Smooth muscle cell (in vitro differentiated cells): ENCODE results near the gene GYPA. TPM values are rescaled to one million over a fixed set of nuclear protein-coding genes. Genes with fewer than 3 reads are reported as not detected.
A peak's percentile ranks its signal among the peaks of the same experiment; 100 is the strongest.

Source experiments
- DNase-seq: peaks from one replicate; lab custom pipeline; 2025; ENCODE audit not compliant: unreplicated experiment; lab: John Stamatoyannopoulos, UW
- H2AFZ ChIP-seq: fragments of 200-600 bp; sonication (generic); 2 replicates; pipeline ENCODE4 v1.6.0; 2016; ENCODE audit warnings: antibody characterized with exemption, low read depth, mild to moderate bottlenecking
- H3F3A ChIP-seq: fragments of 200-600 bp; sonication (generic); 2 replicates; pipeline ENCODE4 v1.6.0; 2017; ENCODE audit warnings: antibody characterized with exemption, low read depth
- H3K27ac ChIP-seq: fragments of 200-600 bp; sonication (generic); 2 replicates; pipeline ENCODE4 v1.5.1; 2016; ENCODE audit warnings: low read depth, mild to moderate bottlenecking
- H3K27me3 ChIP-seq: fragments of 200-600 bp; sonication (generic); 2 replicates; pipeline ENCODE4 v1.6.1; 2016; ENCODE audit warnings: low read depth, mild to moderate bottlenecking
- H3K36me3 ChIP-seq: fragments of 200-600 bp; sonication (generic); 2 replicates; pipeline ENCODE4 v1.5.1; 2016; ENCODE audit warnings: low read depth
- H3K4me1 ChIP-seq: fragments of 200-600 bp; sonication (generic); 2 replicates; pipeline ENCODE4 v1.5.1; 2016; ENCODE audit warnings: low read depth
- H3K4me2 ChIP-seq: fragments of 200-600 bp; sonication (generic); 2 replicates; pipeline ENCODE4 v1.6.0; 2016; ENCODE audit warnings: mild to moderate bottlenecking
- H3K4me3 ChIP-seq: fragments of 200-600 bp; sonication (generic); 2 replicates; pipeline ENCODE4 v1.5.1; 2016; ENCODE audit warnings: mild to moderate bottlenecking
- H3K79me2 ChIP-seq: fragments of 200-600 bp; sonication (generic); 2 replicates; pipeline ENCODE4 v1.6.0; 2016; ENCODE audit warnings: low read depth, mild to moderate bottlenecking
- H3K9ac ChIP-seq: fragments of 200-600 bp; sonication (generic); 2 replicates; pipeline ENCODE4 v1.6.0; 2016; ENCODE audit warnings: low read depth
- H3K9me3 ChIP-seq: fragments of 200-600 bp; sonication (generic); replicated peaks from 2 replicates; pipeline ENCODE4 v1.5.1; 2016; ENCODE audit warnings: low read depth
- H4K20me1 ChIP-seq: fragments of 200-600 bp; sonication (generic); 2 replicates; pipeline ENCODE4 v1.6.0; 2016; ENCODE audit warnings: low read depth
- WGBS: methylation state at CpG from one replicate; pipeline ENCODE4 v1.1.7; 2016; ENCODE audit warnings: low lambda C conversion rate; 5-methylcytosine and 5-hydroxymethylcytosine counted together
- polyA plus RNA-seq: library from polyadenylated mRNA; unstranded; fragments of >200 nt; fragmentation: Nextera tagmentation; extraction: Ambion mirVana; gene quantifications from 2 replicates; pipeline ENCODE4 v1.2.1, GENCODE V29; 2016
- total RNA-seq: library from RNA; depleted of rRNA; stranded (reverse); fragments of >200 nt; gene quantifications from 2 replicates; pipeline ENCODE4 v1.2.3, GENCODE V29; 2014
- TF ChIP-seq, protein P1 (sequence below): fragments of 200-600 bp; sonication (generic); IDR thresholded peaks from 2 replicates; pipeline ENCODE4 v1.5.1; 2017; ENCODE audit warnings: borderline replicate concordance, mild to moderate bottlenecking, antibody characterized with exemption; ENCODE audit not compliant: insufficient read depth, poor library complexity, severe bottlenecking

Gene GYPA
- total and polyA plus RNA-seq, 2 experiments from 2014 or later = not detected

DNA sequence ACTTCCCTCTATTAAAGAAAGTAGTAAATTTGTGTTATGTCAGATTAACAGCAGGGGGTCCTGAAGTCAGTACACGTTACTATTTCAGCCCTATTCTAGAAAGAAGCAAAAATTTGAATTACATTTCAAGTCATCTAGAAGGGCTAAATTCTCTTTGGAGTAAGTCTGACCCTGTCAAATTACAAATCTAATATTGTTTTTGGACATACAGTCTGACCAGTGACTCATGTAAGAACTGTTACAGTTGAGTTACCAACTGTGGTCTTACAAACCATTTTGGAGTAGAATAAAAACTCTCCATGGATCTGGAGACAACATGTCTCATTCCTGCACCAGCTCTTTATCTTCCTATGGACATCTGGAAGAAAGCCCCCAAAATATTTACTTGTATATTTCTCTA, 36.0 kb upstream of the GYPA start:
- Histone ChIP-seq H3K9me3 (no peaks in the 10 kb centered on the region), H2AFZ (no peak overlapping the region), H3K79me2 (no peaks in the 10 kb centered on the region), H4K20me1 (no peaks in the 10 kb centered on the region), H3K27ac (no peak overlapping the region), H3K27me3 (peaks cover under 1% of the 10 kb centered on the region), H3K36me3 (no peaks in the 10 kb centered on the region), H3F3A (no peaks in the 10 kb centered on the region), H3K4me1 (peaks cover 8% of the 10 kb centered on the region), H3K9ac (no peak overlapping the region), H3K4me2 (no peak overlapping the region), H3K4me3 (no peak overlapping the region)
- TF ChIP-seq, protein P1, sequence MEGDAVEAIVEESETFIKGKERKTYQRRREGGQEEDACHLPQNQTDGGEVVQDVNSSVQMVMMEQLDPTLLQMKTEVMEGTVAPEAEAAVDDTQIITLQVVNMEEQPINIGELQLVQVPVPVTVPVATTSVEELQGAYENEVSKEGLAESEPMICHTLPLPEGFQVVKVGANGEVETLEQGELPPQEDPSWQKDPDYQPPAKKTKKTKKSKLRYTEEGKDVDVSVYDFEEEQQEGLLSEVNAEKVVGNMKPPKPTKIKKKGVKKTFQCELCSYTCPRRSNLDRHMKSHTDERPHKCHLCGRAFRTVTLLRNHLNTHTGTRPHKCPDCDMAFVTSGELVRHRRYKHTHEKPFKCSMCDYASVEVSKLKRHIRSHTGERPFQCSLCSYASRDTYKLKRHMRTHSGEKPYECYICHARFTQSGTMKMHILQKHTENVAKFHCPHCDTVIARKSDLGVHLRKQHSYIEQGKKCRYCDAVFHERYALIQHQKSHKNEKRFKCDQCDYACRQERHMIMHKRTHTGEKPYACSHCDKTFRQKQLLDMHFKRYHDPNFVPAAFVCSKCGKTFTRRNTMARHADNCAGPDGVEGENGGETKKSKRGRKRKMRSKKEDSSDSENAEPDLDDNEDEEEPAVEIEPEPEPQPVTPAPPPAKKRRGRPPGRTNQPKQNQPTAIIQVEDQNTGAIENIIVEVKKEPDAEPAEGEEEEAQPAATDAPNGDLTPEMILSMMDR = no peak
- DNase-seq = no peak
- 81% methylated on average over 1 of the region's 1 CpG for WGBS

DNA sequence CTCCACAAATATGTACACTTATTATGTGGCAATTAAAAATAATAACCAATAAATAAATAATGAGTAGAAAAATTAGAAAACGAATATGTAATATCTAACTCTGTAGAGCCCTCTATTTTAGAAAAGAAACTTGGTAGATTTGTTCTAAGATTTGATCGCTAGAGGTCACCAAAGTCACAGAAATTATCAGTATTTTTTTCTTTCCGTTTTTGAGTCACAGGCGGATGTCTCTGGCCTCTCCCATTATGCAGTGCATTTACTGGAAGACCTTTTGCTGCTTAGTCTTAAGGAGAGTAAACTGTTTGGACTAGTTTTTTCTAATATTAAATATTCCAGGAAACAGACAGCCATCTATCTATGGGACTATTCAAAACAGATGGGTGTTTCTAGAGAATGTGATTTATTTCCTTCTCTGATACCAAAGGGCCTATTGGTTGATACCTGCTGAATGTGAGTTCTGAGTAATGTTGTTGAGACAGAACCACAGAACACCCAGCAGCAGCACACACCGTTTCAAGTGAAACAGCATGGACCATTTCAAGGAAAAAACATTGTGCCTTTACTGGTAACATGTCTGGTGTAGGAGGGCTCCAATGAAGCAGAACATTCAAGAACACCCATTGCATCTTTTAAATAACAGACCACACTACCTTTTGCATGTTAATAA, 34.0 kb upstream of the GYPA start:
- WGBS = 6% methylated on average over 5 of the region's 5 CpGs
- no peak overlapping the region for H2AFZ ChIP-seq
- H3K79me2 ChIP-seq = no peaks in the 10 kb centered on the region
- H3K36me3 ChIP-seq = no peaks in the 10 kb centered on the region
- peaks cover 8% of the 10 kb centered on the region for H3K4me1 ChIP-seq
- peaks cover 18% of the 10 kb centered on the region for H3K27me3 ChIP-seq
- H3K9me3 ChIP-seq = no peaks in the 10 kb centered on the region
- H3K27ac ChIP-seq = no peak overlapping the region
- TF ChIP-seq, protein P1 = peak; percentile 60
- H4K20me1 ChIP-seq = no peaks in the 10 kb centered on the region
- H3F3A ChIP-seq = no peaks in the 10 kb centered on the region
- no peak overlapping the region for H3K9ac ChIP-seq
- no peak overlapping the region for H3K4me3 ChIP-seq
- DNase-seq = no peak
- H3K4me2 ChIP-seq = no peak overlapping the region

DNA sequence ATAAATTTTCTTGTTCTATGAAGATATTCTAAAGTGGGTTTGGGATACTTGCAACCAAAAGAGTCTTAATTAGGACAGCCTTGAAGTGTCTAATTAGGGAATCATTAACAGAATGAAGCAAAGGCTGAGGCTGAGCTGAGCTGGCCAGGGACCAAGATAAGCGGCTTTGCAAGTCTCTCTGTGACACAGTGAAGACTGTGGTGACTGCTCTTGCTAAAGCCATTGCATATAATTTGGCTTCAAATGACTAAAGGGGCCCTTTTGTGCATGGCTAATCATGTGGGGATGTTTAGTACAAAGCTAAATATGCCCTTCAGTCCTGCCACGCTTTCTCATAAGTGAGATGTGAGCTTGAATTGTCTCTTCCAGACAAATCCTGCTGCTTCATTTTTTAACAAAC, 31.2 kb upstream of the GYPA start:
- no peak for DNase-seq
- H3K9ac ChIP-seq = no peak overlapping the region
- TF ChIP-seq, protein P1 = no peak
- WGBS = 74% methylated on average over 2 of the region's 2 CpGs
- H3K4me2 ChIP-seq = no peak overlapping the region
- H3K9me3 ChIP-seq = no peaks in the 10 kb centered on the region
- H3K27me3 ChIP-seq = peaks cover 24% of the 10 kb centered on the region
- no peaks in the 10 kb centered on the region for H3K36me3 ChIP-seq
- no peaks in the 10 kb centered on the region for H3K4me1 ChIP-seq
- no peaks in the 10 kb centered on the region for H3F3A ChIP-seq
- H2AFZ ChIP-seq = no peak overlapping the region
- no peaks in the 10 kb centered on the region for H4K20me1 ChIP-seq
- H3K27ac ChIP-seq = no peak overlapping the region
- no peak overlapping the region for H3K4me3 ChIP-seq
- no peaks in the 10 kb centered on the region for H3K79me2 ChIP-seq

DNA sequence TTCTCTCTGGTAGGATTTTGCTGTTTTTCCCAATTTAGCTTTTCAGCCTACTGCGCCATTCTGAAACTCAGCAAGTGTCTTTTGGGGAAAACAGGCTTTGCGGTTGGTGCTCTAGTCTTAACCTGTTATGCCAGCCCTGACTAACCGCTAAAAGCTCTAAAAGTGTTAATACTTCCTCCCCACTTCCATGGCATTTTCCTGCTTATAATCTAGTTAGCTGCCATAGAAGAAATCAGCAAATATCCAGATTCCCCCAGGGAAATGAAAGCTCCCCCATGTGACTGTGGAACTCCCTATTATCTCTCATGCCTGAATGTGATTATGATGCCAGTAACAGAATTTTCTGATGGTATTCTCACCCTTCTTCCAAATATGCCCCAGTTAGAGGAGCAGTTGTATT, 28.7 kb upstream of the GYPA start:
- DNase-seq = no peak
- 91% methylated on average over 3 of the region's 3 CpGs for WGBS
- H3F3A ChIP-seq = no peaks in the 10 kb centered on the region
- TF ChIP-seq, protein P1 = no peak
- peaks cover 3% of the 10 kb centered on the region for H3K9me3 ChIP-seq
- H3K79me2 ChIP-seq = no peaks in the 10 kb centered on the region
- H3K4me1 ChIP-seq = no peaks in the 10 kb centered on the region
- H3K27me3 ChIP-seq = peaks cover 24% of the 10 kb centered on the region
- H3K9ac ChIP-seq = no peak overlapping the region
- H3K36me3 ChIP-seq = no peaks in the 10 kb centered on the region
- H3K4me2 ChIP-seq = no peak overlapping the region
- no peaks in the 10 kb centered on the region for H4K20me1 ChIP-seq
- H3K27ac ChIP-seq = no peak overlapping the region
- H3K4me3 ChIP-seq = no peak overlapping the region
- no peak overlapping the region for H2AFZ ChIP-seq
